HG02623 (cell line): ENCODE measurements around the gene DCTN2.

ENCODE experiments used
- ATAC-seq: cut with Tn5 transposase; IDR thresholded peaks from one replicate; pipeline ENCODE4 v1.9.1; 2021; ENCODE audit warnings: moderate library complexity; ENCODE audit not compliant: unreplicated experiment

DCTN2 gene

GRCh38 chr12:57550641-57551549 is 3.9 kb upstream of the DCTN2 start:
- ATAC-seq, result no peak

DNA sequence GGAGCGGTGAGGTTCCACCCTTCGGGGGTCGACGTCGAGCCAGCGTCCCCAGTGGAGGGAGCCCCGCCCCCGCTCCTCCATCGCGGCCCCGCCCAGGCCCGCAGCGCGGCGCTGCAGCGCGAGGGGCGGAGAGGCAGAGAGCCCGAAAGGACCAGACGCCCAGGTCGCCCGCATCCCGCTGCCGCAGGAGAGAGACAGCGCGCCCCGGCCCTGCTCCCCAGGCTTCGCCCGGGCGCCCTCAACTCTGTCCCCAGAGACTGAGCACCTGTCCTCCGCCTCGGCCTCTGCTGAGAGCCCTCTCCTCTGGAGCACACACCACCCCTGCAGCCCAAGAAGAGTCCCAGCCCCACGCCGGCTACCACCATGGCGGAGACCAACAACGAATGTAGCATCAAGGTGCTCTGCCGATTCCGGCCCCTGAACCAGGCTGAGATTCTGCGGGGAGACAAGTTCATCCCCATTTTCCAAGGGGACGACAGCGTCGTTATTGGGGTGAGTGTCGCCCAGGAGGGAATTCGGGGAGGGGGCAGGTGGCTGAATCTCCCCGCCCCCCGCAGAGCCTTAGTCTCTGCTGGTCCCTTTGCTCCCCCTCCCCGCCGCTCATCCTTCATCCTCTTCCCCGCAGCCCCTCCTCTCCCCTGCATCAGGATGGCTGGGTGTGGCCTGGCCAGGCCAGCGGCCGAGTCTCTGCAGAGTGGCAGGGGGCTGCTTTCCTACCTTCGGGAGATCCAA is 3.1 kb upstream of the DCTN2 start, which contains the start of gene KIF5A:
Gene KIF5A, plus strand, starts transcription at position 136 of the 732 bp plus-strand sequence. Its CDS starts 228 bp downstream, at position 364.
- ATAC-seq, result no peak

DNA sequence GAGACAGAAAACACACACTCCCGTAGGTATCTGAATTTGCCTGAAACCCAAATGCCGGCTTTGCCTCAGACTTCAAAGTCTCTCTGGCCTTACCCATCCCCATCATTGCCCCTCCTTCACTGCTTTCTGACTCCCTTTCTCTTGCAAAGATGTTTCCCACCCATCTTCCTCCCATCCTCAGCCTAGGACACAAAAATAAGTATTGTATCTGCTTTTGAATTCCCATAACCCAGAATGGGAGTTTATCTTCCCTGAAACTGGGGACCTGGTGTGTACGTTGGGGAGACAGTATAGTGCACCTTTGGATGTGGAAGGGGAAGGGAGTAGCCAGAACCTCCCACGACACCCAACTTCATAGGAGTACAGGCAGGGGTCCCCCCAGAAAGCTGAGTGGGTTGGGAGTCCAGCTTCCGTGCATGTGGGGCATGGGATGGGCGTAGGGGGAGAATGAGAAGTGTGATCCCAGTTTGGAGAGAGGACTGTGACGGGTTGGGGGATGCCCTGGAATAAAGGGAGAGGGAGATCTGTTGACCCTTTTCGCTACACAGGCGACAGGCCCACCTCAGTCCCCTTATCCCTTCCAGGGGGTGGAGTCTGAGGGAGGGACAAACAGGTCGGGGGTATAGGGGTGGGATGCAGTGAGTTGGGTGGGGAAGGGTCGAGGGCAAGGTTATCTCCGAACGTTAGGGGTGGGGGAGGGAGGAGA is 2.4 kb upstream of the DCTN2 start:
- ATAC-seq, result no peak

DNA sequence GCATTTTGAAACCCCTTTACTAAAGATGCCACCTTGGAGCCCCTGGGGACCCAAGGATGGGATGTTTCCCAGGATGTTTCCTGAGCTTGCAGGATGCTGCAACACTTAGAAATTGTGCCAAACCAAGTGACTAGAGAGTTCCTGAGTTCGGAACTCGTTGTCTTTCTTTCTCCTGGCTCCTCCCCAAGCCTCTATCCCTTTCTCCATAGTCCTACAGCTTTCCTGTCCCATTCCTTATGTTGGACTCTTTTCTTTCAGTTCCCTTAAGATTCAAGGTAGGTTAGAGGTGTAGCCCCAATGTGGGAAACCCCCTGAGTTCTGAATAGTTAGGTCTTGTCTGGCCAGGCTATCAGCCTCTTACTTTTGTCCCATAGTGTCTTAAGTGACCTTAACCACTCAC is 1.5 kb upstream of the DCTN2 start:
- ATAC-seq, result no peak

DNA sequence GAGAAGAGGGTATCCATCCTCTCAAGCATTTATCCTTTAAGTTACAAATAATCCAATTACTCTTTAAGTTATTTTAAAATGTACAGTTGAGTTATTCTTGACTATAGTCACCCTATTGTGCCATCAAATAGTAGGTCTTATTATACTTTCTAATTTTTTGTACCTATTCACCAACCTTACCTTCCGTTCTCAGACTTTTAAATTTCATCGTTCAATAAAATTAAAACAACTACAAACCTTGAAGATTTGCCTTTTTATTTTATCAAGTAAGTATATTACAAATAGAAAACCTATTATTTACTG is 972 bp upstream of the DCTN2 start:
- no peak for ATAC-seq

DNA sequence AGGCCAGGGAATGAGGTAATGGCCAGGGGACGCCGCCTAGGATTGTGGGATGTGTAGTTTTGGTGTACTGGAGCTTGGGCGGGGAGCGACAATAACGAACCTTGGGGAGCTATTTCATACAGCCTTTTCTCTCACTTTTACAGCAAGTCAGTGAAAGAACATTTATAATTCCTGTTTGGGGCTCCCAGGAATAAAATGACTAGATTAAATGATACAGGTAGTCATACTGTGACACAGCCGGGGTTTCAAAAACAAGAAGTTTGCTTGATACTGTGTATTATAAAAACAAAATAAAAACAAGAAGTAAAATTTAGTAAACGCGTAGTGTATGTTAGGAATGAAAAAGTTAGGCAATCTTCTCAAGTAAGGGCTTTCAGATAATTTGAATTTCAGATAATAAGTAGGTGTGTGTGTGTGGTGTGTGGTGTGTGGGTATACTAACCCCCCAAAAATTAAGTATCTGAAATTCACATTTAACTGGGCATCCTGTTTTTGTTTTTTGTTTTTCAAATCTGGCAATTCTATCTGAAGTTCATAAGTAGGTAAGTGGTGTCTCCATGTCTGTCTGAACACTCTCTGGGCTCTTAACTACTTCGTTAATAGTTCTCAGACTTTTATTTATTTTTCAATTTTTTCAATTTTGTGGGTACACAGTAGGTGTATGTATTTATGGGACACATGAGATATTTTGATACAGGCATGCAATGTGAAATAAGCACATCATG is 458 bp upstream of the DCTN2 start:
- ATAC-seq, result no peak

DNA sequence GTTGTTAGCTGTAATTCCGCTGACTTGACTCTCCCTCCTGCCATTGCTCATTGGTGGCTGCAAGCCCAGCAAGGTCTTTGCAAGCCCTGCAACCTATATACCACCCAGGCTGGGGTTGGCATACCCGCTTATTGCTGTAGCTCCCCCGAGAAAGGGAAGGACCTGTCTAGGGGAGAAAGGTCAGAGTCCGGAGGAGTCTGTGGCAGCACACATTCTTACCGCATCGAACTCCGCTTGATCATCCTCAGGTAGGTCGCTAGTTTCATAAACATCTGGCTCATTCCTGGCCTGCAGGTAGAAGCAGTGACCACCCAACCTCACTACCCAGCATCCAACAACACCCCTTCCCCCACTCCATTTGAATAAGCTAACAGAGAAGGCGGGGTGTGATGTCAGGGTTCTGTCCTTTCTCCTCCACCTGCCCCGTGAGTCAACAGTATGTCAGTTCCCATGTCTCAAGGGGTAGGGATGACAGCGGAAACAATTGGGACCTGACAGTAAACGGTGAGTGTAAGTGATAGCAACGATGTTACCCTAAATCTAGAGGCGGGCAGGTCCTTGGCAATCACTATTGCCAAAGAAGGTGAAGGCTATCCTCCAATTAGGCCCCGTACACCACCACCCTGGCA is 1.1 kb downstream of the DCTN2 start:
- ATAC-seq, result no peak

DNA sequence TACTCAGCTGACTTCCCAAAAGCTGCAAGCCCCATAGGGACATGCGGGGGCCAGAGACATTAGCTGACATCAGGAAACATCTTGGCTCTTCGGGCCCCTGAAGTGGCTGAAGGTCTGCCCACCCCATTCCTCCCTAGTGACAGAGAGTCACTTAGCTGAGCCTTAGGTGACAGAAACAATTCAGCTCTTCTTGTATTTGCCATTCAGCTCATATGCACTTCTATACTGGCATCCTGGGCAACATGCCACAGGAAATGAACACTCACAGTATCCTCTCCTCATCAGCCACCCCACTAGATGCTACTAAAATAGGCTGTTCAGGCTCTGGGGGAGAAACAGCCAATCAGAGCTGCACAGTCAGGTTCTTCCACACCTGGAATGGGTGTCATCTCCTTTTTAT is 3.4 kb downstream of the DCTN2 start:
- ATAC-seq, result no peak

GRCh38 chr12:57541717-57542116 is 5.3 kb downstream of the DCTN2 start:
- ATAC-seq, result no peak

- no peak for ATAC-seq
These were observed 6.0 kb downstream of the DCTN2 start for GRCh38 chr12:57541001-57541400.

GRCh38 chr12:57539134-57539768 is 7.7 kb downstream of the DCTN2 start:
- no peak for ATAC-seq

DNA sequence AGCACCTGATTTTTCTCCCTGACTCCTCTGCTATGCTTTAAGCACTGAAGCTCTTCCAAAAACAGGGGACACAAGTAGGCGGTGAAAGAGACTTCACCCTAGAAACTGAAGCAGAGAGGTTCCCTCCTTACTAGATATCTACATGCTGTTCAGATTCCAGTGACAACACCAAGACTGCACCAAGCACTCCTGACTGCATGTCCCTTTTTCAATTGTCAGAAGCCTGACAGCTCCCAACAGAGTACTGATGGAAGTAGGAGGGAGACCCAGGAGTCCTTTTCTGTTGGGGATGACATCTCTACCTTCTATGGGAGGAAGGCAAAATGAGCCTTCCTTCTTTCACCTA is 10.4 kb downstream of the DCTN2 start:
- ATAC-seq, result no peak

DNA sequence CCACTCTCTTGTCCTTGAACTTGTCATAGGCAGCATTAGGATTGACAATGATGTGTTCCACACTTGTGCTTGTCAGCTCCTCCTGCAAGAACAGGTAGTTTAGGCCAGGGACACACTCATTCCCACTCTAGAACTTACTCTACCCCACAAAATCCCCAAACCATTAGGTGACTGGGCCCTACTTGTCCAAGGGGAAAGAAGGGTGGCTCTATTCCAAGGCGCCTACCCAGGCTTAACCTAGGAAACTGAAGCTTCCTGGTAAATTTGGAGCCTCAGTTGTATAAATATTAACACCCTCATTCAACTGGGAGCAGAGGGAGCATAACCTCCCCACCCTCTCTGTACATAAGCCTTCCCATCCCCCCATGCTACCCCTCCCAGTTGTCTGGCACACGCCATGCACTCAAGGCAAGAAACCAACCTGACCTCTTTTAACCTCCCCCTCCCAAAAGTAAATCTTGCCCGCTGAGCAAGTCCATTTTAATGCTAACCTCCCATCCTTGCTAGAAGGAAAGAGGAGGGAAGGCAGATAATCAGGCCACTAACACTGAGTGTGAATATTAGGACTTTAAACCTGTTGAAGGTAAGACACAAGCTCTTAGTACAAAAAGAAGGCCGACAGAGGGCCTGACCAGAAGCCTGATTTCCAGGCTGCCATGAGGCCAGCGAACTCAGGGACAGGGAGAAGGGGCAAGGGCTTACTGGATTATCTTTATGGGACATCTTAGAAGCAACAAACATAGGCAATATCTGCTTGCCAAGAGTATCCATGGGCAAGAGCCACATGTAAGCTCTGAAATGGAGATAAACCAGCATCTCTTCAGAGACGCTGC is 11.0 kb downstream of the DCTN2 start:
- no peak for ATAC-seq

GRCh38 chr12:57534991-57535543 is 11.9 kb downstream of the DCTN2 start:
- no peak for ATAC-seq

DNA sequence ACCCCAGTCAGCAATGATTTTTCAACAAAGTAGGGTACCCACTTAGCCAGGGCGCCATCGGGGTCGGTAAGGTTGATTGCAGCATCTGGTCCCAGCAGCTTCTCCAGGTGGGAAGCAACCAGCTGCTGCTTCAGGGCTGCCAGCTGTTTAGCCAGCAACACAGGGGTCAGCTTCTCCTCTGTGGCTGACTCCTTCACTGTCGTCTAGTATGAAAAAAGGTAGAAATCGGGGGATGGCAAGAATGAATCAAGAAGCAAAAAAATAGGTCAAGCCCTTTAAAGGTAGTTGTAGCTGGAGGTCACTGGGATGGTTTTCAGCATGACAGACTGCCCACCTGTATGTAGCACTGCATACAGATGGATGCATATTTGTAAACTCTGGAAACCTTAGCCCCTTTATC is 12.7 kb downstream of the DCTN2 start:
- ATAC-seq, result no peak

GRCh38 chr12:57533108-57533507 is 13.9 kb downstream of the DCTN2 start:
- no peak for ATAC-seq

- ATAC-seq, result no peak
These were observed 15.2 kb downstream of the DCTN2 start for GRCh38 chr12:57531836-57532235.

DNA sequence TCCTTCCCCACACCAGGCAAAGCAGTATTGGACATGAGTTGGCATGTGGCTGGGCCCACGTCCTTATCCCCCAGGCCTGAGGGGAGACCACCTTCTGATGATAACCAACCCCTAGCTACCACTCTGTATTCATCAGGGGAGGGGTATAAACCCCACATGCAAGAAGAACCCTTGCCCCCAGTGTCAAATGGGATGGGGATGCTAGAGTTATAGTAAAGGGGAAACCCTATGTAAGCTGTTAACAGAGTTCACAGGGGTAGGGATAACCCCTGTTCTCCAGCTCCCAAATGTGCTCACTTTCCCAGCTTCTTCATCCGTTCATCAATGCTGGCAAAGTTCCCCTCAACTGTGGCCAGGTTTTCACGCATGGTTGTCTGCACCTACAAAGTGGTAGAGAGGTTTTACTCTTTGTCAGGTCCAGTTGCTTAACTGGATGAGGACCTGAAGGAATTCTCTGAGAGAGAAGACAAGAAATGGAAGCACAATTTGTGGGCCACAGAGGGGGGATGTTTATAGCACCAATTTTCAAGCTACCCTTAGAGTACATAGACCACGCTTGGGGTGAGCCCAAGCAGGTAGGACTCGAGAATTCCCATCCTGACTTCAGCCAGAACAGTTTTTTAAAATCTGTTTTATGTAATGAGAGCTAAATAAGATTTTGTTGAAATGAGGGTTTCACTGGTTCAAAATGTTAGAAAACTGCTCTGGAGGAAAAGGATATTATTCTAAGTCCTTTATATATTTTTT is 16.4 kb downstream of the DCTN2 start:
- no peak for ATAC-seq
